ENCODE results near the gene EMC1.
A peak's percentile ranks its signal among the peaks of the same experiment; 100 is the strongest.
"Not testable (repeated sequence)": the region's sequence is repeated elsewhere in the genome, so short reads cannot be mapped to it uniquely, and the experiment has no call there.

Gene EMC1

DNA sequence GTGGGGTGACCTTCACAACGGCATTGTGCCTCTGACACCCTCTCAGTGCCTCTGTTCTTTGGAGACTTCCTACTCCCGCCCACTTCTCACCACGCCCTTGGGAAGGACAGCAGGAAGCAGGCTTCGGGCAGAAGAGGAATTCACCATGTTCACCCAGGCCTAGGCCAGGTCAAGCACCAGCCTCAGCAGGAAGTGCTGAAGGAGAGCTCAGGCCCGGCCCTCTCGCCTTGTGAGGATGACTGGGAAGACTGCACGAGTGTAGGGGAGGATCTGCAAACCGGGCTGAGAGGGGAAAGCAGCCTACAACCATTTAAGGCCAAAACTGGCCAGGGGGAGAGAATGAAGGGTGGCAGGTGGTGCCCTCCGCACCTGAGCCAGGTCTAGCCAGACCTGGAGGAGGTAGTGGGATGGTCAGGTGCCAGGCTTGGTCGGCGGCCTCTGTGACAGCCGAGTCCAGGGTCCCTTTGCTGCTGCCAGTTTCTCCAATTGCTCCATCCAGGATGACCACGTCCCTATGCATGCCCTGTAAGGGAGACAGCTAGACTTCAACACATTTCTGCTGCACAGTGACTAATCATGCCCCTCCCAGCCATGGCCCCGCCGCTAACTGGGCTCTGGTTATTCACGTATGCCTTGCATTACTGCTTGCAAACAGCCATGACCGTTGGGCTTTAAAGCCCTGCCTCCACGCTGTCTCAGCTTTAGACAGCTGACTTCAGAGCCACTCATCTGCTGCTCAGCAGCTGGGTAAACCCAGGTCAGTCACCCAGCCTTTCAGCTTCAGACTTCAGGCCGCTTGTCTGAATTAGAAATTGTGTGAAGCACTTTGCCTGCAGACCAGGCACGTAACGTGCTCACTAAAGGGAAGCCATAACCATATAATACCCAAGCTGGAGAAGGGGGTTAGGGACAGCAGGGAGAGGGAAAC is 9.2 kb upstream of the EMC1 start:
- DNase-seq: no peak

DNA sequence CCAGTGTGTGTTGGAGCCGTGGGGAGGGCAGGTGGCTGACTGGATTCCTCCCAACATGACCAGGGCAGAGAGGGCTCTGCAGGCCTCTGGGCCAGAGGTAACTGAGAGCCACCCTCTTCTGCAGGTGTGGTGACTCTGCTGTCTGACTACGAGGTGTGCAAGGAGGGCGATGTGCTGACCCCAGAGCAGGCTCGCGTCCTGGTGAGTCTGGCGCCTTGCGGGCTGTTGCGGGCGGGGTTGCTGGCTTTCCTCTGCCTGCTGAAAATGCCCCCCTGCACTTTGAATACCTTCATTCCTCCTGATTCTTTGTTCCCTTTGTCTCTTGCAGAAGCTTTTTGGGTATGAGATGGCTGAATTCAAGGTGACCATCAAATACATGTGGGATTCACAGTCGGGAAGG is 7.0 kb upstream of the EMC1 start:
- no peak for DNase-seq

GRCh38 chr1:19257178-19257914 is 6.0 kb upstream of the EMC1 start:
- peak; percentile 59 to 72 for DNase-seq

- DNase-seq: not testable (repeated sequence)
These were observed 5.0 kb upstream of the EMC1 start for GRCh38 chr1:19256301-19256700.

GRCh38 chr1:19255288-19255687 is 4.0 kb upstream of the EMC1 start:
- DNase-seq: no peak

- DNase-seq: no peak
These were observed 3.1 kb upstream of the EMC1 start for GRCh38 chr1:19254416-19254815.

DNA sequence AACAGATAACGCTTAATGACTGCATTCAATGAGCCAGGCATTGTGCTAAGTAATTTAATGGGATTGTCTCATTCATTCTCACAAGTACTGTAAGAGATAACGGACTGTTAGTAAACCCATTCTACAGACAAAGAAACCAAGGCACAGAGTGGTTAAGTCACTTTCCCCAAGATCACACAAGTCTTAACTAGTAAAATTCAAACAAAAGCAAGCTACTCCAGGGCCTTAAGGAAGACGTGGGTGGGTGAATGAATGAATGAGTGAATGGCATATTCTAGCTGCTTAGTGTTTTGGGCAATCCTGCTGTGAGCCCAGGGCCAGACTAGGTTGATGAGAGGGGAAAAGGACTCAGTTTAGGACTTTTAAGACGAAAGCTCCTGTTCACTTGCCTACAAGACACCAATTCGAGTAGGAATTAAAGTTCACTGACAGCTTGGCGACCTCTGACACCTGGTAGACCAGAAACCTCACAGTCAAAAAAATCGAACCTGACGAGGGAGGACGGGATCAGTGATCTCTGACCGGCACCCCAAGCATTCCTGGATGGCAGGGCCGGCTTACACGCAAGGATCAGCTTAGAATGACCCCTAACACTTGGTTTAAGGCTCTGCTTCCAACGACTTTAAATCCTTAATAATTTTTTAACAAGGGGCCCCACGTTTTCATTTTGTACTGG is 557 bp downstream of the EMC1 start:
- no peak for DNase-seq

GRCh38 chr1:19240673-19241538 is 10.4 kb downstream of the EMC1 start:
- peak; percentile 72 to 78 for DNase-seq

GRCh38 chr1:19239876-19240275 is 11.4 kb downstream of the EMC1 start:
- no peak for DNase-seq

GRCh38 chr1:19234224-19234623 is 17.1 kb downstream of the EMC1 start:
- no peak for DNase-seq

GRCh38 chr1:19232524-19232846 is 18.8 kb downstream of the EMC1 start:
- no peak for DNase-seq

- DNase-seq: not testable (repeated sequence)
These were observed 19.4 kb downstream of the EMC1 start for GRCh38 chr1:19231736-19232523.

- no peak for DNase-seq
These were observed 21.4 kb downstream of the EMC1 start for GRCh38 chr1:19229828-19230325.

- no peak for DNase-seq
These were observed 22.1 kb downstream of the EMC1 start for GRCh38 chr1:19229229-19229628.

GRCh38 chr1:19222979-19223824 is 28.1 kb downstream of the EMC1 start:
- no peak for DNase-seq

DNA sequence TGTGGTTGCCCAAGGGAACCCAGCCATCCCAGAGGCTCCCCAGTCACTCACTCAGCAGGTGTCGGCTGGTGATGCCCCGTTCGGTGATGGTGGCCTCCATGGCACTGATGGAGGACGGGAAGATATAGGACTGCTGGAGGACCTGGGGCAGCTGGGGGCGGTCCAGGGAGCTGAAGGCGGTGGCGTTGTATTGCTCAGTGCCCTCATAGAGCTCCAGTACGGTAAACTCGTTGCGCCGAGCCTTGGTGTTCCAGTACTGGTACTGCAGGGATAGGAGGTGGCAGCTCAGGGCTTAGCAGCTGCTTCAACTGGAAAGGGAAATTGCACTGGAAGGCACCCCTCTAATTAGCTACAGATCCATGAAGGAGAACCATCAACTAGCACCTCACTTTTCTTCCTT is 28.8 kb downstream of the EMC1 start:
- DNase-seq: no peak

DNA sequence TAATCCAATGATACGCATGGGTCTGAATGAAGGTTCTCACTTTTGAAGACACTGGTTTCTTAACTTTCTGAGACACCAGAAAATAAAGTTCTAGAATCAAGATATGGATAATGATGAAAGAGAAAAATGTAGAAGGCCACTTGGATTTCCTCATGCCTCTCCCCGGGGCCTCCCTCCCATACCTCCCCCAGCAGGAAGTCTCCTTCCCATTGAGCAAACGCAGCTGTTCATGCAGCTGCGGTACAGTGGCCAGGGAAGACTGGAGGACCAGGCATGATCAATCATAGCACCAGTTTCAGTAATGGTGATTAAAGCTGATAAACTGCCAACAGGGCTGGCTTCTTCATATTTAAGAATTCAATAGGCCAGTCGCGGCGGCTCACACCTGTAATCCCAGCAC is 30.3 kb downstream of the EMC1 start:
- DNase-seq: no peak

DNA sequence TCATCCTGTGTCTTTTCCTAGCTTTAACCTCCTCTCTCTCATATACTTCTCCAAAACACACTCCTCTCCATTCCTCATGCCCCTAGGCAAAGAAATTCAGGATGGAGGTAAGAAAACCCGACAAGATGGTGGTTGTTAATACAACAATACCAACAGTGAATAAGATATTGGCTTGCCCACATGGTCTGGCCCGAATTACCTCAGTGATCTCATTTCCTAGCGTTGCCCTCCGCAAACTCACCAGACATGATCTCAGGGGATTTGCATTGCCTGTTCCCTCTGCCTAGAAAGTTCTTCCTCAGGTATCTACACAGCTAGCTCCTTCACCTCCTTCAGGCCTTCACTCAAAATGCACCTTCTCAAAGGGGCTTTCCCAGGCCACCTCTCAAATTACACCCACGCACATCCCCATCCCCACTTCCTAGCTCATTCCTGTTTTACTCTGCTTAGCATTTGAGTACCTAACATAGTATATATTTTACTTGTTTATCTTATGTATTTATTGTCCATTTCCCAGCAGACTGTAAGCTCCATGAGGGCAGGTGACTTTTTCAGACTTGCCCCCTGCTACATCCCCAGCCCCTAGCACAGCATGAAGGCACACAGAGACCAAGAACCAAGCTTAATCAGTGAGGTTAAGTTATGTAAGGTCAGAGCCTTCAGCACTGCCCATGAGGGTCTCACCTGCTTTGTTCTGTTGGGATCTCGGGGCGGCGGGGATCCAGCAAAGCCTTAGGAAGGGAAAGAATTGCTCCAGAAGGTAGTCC is 31.1 kb downstream of the EMC1 start:
- no peak for DNase-seq

- DNase-seq: no peak
These were observed 31.9 kb downstream of the EMC1 start for GRCh38 chr1:19219451-19219850.

- DNase-seq: not testable (repeated sequence)
These were observed 34.7 kb downstream of the EMC1 start for GRCh38 chr1:19216585-19216984.
